Common myeloid progenitor, CD34-positive (primary cell): ENCODE data around the gene CEMIP.
A peak's percentile ranks its signal among the peaks of the same experiment; 100 is the strongest.

Experiments used
- CTCF ChIA-PET: fragments of 350-600 bp; sonication (Branson Sonifier 250); formaldehyde crosslinking; loops from one replicate; lab custom pipeline; 2021; ENCODE audit warnings: antibody characterized with exemption; lab: Charles Lee
- POLR2A ChIA-PET: fragments of 350-600 bp; sonication (Branson Sonifier 250); formaldehyde crosslinking; loops from one replicate; lab custom pipeline; 2021; ENCODE audit warnings: antibody characterized with exemption; lab: Charles Lee
- DNase-seq, 3 donors: peaks; one replicate each; pipeline versions ENCODE4 v3.0.0 to v3.0.0-alpha.2; 2013
- H3K27ac ChIP-seq, 2 experiments: 1 replicate in 1 of 2; 2 replicates in 1 of 2; pipeline ENCODE4 v1.7.0; 2013; ENCODE audit warnings: inconsistent platforms in 2 of 2, low read length in 2 of 2, mild to moderate bottlenecking in 2 of 2, low read depth in 1 of 2, moderate library complexity in 1 of 2; ENCODE audit not compliant: severe bottlenecking in 2 of 2, insufficient read depth in 1 of 2, poor library complexity in 1 of 2
- H3K27me3 ChIP-seq, 5 experiments: replicated peaks in 2 of 5; 1 replicate in 3 of 5; 2 replicates in 2 of 5; pipeline versions ENCODE4 v1.6.1 to v1.7.0; 2013; ENCODE audit warnings: low read length in 4 of 5, mild to moderate bottlenecking in 2 of 5, moderate library complexity in 2 of 5, inconsistent platforms in 1 of 5; ENCODE audit not compliant: insufficient read depth in 5 of 5, control insufficient read depth in 4 of 5
- H3K36me3 ChIP-seq, 4 experiments: 1 replicate in 2 of 4; 2 replicates in 2 of 4; pipeline versions ENCODE4 v1.6.1 to v1.7.0; 2013; ENCODE audit warnings: low read length in 3 of 4, control low read depth in 1 of 4, mild to moderate bottlenecking in 1 of 4; ENCODE audit not compliant: control insufficient read depth in 4 of 4, insufficient read depth in 4 of 4
- H3K4me1 ChIP-seq, 4 experiments: 1 replicate in 3 of 4; 2 replicates in 1 of 4; pipeline versions ENCODE4 v1.6.1 to v1.7.1; 2013; ENCODE audit warnings: low read length in 3 of 4, mild to moderate bottlenecking in 3 of 4, control low read depth in 1 of 4, inconsistent platforms in 1 of 4, moderate library complexity in 1 of 4; ENCODE audit not compliant: control insufficient read depth in 4 of 4, insufficient read depth in 4 of 4; ENCODE audit errors: control extremely low read depth in 1 of 4
- H3K4me3 ChIP-seq, 7 experiments: 1 replicate in 4 of 7; 2 replicates in 3 of 7; pipeline versions ENCODE4 v1.5.1 to v1.7.0; 2013; ENCODE audit warnings: mild to moderate bottlenecking in 7 of 7, low read length in 6 of 7, moderate library complexity in 6 of 7, inconsistent platforms in 2 of 7, low read depth in 2 of 7, control low read depth in 1 of 7; ENCODE audit not compliant: insufficient read depth in 4 of 7, control insufficient read depth in 1 of 7; ENCODE audit errors: extremely low read depth in 1 of 7
- H3K9me3 ChIP-seq, 5 experiments: 1 replicate in 4 of 5; 2 replicates in 1 of 5; pipeline versions ENCODE4 v1.6.1 to v1.7.1; 2013; ENCODE audit warnings: low read length in 4 of 5, mild to moderate bottlenecking in 2 of 5, inconsistent platforms in 1 of 5, low read depth in 1 of 5, moderate library complexity in 1 of 5; ENCODE audit not compliant: control insufficient read depth in 4 of 5, insufficient read depth in 2 of 5; ENCODE audit errors: control extremely low read depth in 1 of 5
- WGBS: methylation state at CpG from one replicate; pipeline ENCODE4 v1.1.5; 2013; ENCODE audit not compliant: insufficient coverage; 5-methylcytosine and 5-hydroxymethylcytosine counted together

The CEMIP gene

DNA sequence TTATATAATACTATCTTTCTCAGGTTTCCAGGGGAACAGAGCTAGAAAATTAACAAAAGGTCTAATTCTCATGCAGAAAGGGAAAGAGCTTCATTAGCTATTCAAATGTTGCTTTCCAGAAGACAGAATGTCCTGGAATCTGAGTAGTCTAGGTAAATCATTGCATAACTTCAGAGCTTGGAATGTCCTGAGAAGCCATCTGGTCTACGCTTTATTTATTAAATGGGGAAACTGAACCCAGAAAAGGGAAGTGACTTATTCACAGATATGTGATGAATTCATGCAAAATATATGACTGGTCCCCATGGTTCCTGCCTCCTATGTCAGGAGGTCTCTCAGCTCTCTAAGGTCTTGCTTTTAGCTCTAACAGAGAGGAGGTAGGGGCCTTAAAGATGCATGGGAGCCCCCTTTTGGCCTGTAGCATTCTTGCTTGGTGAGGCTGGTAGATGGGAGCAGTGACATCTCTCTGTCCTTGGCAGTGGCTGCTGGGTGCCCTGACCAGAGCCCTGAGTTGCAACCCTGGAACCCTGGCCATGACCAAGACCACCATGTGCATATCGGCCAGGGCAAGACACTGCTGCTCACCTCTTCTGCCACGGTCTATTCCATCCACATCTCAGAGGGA is 99.2 kb downstream of the CEMIP start:
- ChIA-PET CTCF (interaction anchor here (1.0 kb wide), 1 partner anchor 13 kb away, joined by 3 read pairs; no protein-coding TSS in a partner anchor), POLR2A (no interaction called here)
- Histone ChIP-seq H3K36me3 (no peaks in the 10 kb centered on the region), H3K27ac (no peak overlapping the region), H3K27me3 (peaks cover 0 to 4% (median 0%) of the 10 kb centered on the region in 5 experiments), H3K4me3 (no peak overlapping the region), H3K4me1 (no peaks in the 10 kb centered on the region), H3K9me3 (no peaks in the 10 kb centered on the region)
- peak in 2 of 3 donors; percentile 42 to 53 for DNase-seq
- 77% methylated on average over 3 of the region's 3 CpGs for WGBS

DNA sequence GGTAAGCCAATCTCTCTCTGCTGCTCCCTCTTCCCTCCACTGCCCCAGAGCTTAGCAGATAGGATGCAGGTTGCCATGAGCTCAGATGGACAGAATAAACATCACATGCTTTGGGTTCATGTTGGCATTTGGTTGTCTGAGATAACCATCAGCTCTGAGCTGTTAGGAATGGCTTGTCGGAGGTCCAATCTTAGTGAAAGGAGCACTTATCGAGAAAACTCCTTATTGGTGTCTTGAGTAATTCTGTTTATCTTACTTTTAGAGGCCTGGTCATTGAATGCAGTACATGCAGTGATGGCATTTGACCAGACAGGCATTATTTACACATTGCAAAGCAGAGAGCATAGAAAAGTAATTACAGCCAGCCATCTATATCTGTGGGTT is 99.7 kb downstream of the CEMIP start:
- H3K27ac ChIP-seq: no peak overlapping the region
- POLR2A ChIA-PET: no interaction called here
- H3K4me1 ChIP-seq: no peaks in the 10 kb centered on the region
- H3K36me3 ChIP-seq: no peaks in the 10 kb centered on the region
- H3K9me3 ChIP-seq: no peaks in the 10 kb centered on the region
- 94% methylated on average over 2 of the region's 2 CpGs for WGBS
- peaks cover 0 to 4% (median 0%) of the 10 kb centered on the region in 5 experiments for H3K27me3 ChIP-seq
- DNase-seq: no peak
- no peak overlapping the region for H3K4me3 ChIP-seq
- CTCF ChIA-PET: interaction anchor here (1.0 kb wide), 1 partner anchor 13 kb away, joined by 3 read pairs; no protein-coding TSS in a partner anchor

- DNase-seq: no peak
- ChIA-PET POLR2A (no interaction called here), CTCF (no interaction called here)
- H3K4me1 ChIP-seq: no peaks in the 10 kb centered on the region
- no peaks in the 10 kb centered on the region for H3K9me3 ChIP-seq
- H3K27me3 ChIP-seq: peaks cover 0 to 7% (median 0%) of the 10 kb centered on the region in 5 experiments
- 96% methylated on average over 3 of the region's 3 CpGs for WGBS
- no peak overlapping the region for H3K4me3 ChIP-seq
- H3K27ac ChIP-seq: no peak overlapping the region
- H3K36me3 ChIP-seq: no peaks in the 10 kb centered on the region
Observed at GRCh38 chr15:80880086-80880485, 100.9 kb downstream of the CEMIP start.

DNA sequence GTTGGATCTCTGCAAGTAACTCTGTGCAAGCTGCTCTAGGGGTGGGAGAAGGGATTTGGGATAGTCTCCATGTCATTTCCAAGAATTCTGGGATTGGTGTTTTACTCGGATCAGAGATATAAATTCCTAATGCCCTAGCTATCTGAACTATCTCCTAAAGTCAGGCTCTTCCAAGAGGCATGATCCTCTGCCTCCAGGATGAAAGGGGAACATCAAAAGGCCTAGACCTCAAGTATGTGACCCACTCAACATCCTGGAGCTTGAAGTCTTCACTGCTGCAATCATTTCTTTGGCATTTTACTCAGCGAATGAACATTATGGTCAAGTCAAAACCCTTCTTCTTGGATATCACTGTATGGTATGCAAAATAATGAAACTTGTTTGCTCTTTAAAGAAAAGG is 104.5 kb downstream of the CEMIP start:
- ChIA-PET CTCF (interaction anchor here (0.6 kb wide), 1 partner anchor 478 kb away, joined by 3 read pairs; no protein-coding TSS in a partner anchor), POLR2A (no interaction called here)
- H3K9me3 ChIP-seq: no peaks in the 10 kb centered on the region
- H3K27ac ChIP-seq: no peak overlapping the region
- no peaks in the 10 kb centered on the region for H3K4me1 ChIP-seq
- no peaks in the 10 kb centered on the region for H3K36me3 ChIP-seq
- no peak overlapping the region for H3K4me3 ChIP-seq
- no peak for DNase-seq
- WGBS: no CpG with 5 or more reads among the region's 2 CpGs
- peaks cover 0 to 5% (median 0%) of the 10 kb centered on the region in 5 experiments for H3K27me3 ChIP-seq

- Histone ChIP-seq H3K27ac (no peak overlapping the region), H3K27me3 (peaks cover 0 to 5% (median 0%) of the 10 kb centered on the region in 5 experiments), H3K9me3 (no peaks in the 10 kb centered on the region), H3K4me1 (no peaks in the 10 kb centered on the region), H3K36me3 (no peaks in the 10 kb centered on the region), H3K4me3 (no peak overlapping the region)
- 100% methylated on average over 5 of the region's 6 CpGs for WGBS
- DNase-seq: no peak
- ChIA-PET POLR2A (no interaction called here), CTCF (no interaction called here)
Observed at GRCh38 chr15:80885016-80885579, 105.9 kb downstream of the CEMIP start.

- H3K36me3 ChIP-seq: peaks cover 0 to 2% (median 0%) of the 10 kb centered on the region in 4 experiments
- CTCF ChIA-PET: no interaction called here
Observed at GRCh38 chr15:80887148-80887547, 108.0 kb downstream of the CEMIP start.

GRCh38 chr15:80888846-80889245 is 109.7 kb downstream of the CEMIP start:
- ChIA-PET POLR2A (no interaction called here), CTCF (no interaction called here)
- no peak overlapping the region for H3K27ac ChIP-seq
- WGBS: 100% methylated on average over 1 of the region's 3 CpGs
- DNase-seq: no peak
- peaks cover 0 to 2% (median 0%) of the 10 kb centered on the region in 4 experiments for H3K36me3 ChIP-seq
- H3K4me1 ChIP-seq: no peaks in the 10 kb centered on the region
- H3K4me3 ChIP-seq: no peak overlapping the region
- H3K27me3 ChIP-seq: peaks cover 0 to 3% (median 0%) of the 10 kb centered on the region in 5 experiments
- H3K9me3 ChIP-seq: no peaks in the 10 kb centered on the region

More at GRCh38 chr15:80887148-80887547, 108.0 kb downstream of the CEMIP start:
- no peak overlapping the region for H3K4me3 ChIP-seq
- no peaks in the 10 kb centered on the region for H3K4me1 ChIP-seq
- POLR2A ChIA-PET: no interaction called here
- H3K27ac ChIP-seq: no peak overlapping the region
- peaks cover 0 to 3% (median 0%) of the 10 kb centered on the region in 5 experiments for H3K27me3 ChIP-seq
- 100% methylated on average over 4 of the region's 4 CpGs for WGBS
- DNase-seq: no peak
- H3K9me3 ChIP-seq: no peaks in the 10 kb centered on the region
